Cardiac fibroblast (primary cell): ENCODE measurements around the gene CD33.

ENCODE experiments used
- DNase-seq, 2 donors: peaks; one replicate each; pipeline versions ENCODE4 v3.0.0 to v3.0.0-alpha.2; 2010; ENCODE audit warnings: low read depth in 2 of 2
- H3K4me3 ChIP-seq, 2 donors: replicated peaks in 1 of 2; 1 replicate in 1 of 2; 2 replicates in 1 of 2; pipeline ENCODE4 v1.5.1; 2011; ENCODE audit warnings: low read depth in 2 of 2, low read length in 2 of 2, mild to moderate bottlenecking in 2 of 2, moderate library complexity in 1 of 2
- CTCF ChIP-seq: IDR thresholded peaks from one replicate; pipeline ENCODE4 v1.5.1; 2011; ENCODE audit warnings: low read depth, mild to moderate bottlenecking, low read length, inconsistent platforms

Gene CD33

GRCh38 chr19:51224163-51224641 is 678 bp upstream of the CD33 start:
- DNase-seq, result no peak
- H3K4me3 ChIP-seq, result no peak overlapping the region
- TF ChIP-seq CTCF, result no peak

GRCh38 chr19:51226067-51226466 is 1.2 kb downstream of the CD33 start:
- no peak overlapping the region for H3K4me3 ChIP-seq
- no peak for TF ChIP-seq CTCF
- DNase-seq, result no peak

GRCh38 chr19:51227326-51227725 is 2.4 kb downstream of the CD33 start:
- H3K4me3 ChIP-seq, result no peak overlapping the region
- TF ChIP-seq CTCF, result no peak
- DNase-seq, result no peak

- no peak for DNase-seq
Measured at GRCh38 chr19:51227966-51228365, 3.1 kb downstream of the CD33 start.

GRCh38 chr19:51240866-51241265 is 16.0 kb downstream of the CD33 start:
- TF ChIP-seq CTCF, result no peak
- DNase-seq, result no peak
- no peak overlapping the region for H3K4me3 ChIP-seq

More at GRCh38 chr19:51227966-51228365, 3.1 kb downstream of the CD33 start:
- no peak for TF ChIP-seq CTCF
- no peak overlapping the region for H3K4me3 ChIP-seq

- DNase-seq, result no peak
- no peak for TF ChIP-seq CTCF
- no peak overlapping the region for H3K4me3 ChIP-seq
Measured at GRCh38 chr19:51242881-51243630, 18.2 kb downstream of the CD33 start.

GRCh38 chr19:51246164-51246552 is 21.3 kb downstream of the CD33 start:
- DNase-seq, result peak in 1 of 2 donors; percentile 7
- no peak for TF ChIP-seq CTCF
- no peak overlapping the region for H3K4me3 ChIP-seq
